Measurements from ENCODE around the gene NELFE. TPM values are rescaled to one million over a fixed set of nuclear protein-coding genes. Genes with fewer than 3 reads are reported as not detected.
"Not testable (repeated sequence)": the region's sequence is repeated elsewhere in the genome, so short reads cannot be mapped to it uniquely, and the experiment has no call there.

The NELFE gene
- total RNA-seq, 1 donor from 2014 or later = 57.7 TPM

DNA sequence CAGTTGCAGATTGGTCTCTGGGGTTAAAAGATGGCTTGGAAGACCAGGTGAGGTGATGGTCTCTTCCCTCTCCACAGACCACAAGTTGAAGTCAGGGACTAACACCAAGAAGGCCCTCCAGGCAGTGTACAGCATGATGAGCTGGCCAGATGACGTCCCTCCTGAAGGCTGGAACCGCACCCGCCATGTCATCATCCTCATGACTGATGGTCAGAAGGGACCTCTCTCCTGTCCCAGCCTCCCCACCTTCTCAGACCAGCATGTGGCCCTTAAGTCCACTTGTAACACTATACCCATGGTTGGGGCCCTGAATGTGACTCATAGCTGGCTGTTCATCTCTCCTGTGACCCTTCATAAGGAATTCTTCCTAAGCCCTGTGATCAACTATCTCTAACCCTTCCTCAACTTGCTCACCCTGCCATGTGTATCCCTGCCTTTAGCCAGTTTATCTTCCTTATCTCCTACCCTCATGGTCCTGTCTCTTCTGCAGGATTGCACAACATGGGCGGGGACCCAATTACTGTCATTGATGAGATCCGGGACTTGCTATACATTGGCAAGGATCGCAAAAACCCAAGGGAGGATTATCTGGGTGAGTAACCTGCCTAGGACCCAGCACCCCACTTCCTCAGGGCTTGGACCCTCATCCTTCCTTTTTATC lies 9.9 kb downstream of the NELFE start:
- peak; percentile 27 for ATAC-seq

DNA sequence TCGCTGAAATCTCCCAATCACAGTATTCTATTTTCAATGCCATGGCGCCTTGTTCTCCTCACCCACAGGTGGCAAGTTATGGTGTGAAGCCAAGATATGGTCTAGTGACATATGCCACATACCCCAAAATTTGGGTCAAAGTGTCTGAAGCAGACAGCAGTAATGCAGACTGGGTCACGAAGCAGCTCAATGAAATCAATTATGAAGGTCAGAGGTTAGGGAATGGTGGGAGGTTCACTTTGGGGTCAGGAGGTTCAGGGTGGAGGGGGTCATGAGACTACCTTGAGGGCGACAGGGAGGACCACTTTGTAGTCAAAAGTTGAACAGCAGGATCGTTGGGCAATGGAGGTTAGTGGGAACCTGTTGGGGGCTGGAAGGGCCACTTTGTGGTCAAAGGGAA lies 10.5 kb downstream of the NELFE start:
- ATAC-seq = no peak

DNA sequence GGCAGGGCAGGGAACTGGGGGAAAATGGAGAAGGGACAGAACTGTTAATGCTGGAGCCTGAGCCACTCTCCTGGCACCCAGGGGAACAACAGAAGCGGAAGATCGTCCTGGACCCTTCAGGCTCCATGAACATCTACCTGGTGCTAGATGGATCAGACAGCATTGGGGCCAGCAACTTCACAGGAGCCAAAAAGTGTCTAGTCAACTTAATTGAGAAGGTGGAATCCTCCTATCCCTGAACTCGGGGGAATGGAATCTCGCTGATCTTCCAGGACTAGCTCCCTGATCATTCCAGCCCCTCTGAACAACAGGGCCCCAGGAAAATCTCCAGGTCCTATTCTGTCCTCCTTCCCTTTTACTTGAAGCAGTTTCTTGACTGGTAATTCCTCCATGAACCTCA lies 10.9 kb downstream of the NELFE start:
- no peak for ATAC-seq

DNA sequence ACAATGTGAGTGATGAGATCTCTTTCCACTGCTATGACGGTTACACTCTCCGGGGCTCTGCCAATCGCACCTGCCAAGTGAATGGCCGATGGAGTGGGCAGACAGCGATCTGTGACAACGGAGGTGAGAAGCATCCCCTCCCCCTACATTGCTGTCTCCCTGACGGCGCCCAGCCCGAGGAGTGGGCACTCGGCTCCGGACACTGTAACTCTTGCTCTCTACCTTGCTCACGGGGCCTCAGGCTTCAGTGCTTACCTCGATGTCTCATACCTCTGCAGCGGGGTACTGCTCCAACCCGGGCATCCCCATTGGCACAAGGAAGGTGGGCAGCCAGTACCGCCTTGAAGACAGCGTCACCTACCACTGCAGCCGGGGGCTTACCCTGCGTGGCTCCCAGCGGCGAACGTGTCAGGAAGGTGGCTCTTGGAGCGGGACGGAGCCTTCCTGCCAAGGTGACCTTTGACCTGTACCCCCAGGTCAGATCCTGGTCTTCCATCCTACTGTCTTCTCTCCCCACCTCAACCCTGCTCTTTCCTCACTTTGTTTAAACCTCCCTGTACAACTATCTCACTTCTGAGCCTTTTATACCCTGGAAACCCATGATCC lies 11.6 kb downstream of the NELFE start:
- ATAC-seq = no peak

DNA sequence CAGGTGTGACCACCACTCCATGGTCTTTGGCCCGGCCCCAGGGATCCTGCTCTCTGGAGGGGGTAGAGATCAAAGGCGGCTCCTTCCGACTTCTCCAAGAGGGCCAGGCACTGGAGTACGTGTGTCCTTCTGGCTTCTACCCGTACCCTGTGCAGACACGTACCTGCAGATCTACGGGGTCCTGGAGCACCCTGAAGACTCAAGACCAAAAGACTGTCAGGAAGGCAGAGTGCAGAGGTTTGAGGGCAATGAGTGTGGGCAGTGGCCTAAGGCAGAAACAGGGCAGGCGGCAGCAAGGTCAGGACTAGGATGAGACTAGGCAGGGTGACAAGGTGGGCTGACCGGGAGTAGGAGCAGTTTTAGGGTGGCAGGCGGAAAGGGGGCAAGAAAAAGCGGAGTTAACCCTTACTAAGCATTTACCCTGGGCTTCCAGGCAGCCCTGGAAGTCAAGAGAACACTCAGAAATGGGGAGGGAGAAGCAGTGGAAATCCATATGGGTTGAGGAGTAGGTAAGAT lies 12.3 kb downstream of the NELFE start:
- ATAC-seq = no peak

DNA sequence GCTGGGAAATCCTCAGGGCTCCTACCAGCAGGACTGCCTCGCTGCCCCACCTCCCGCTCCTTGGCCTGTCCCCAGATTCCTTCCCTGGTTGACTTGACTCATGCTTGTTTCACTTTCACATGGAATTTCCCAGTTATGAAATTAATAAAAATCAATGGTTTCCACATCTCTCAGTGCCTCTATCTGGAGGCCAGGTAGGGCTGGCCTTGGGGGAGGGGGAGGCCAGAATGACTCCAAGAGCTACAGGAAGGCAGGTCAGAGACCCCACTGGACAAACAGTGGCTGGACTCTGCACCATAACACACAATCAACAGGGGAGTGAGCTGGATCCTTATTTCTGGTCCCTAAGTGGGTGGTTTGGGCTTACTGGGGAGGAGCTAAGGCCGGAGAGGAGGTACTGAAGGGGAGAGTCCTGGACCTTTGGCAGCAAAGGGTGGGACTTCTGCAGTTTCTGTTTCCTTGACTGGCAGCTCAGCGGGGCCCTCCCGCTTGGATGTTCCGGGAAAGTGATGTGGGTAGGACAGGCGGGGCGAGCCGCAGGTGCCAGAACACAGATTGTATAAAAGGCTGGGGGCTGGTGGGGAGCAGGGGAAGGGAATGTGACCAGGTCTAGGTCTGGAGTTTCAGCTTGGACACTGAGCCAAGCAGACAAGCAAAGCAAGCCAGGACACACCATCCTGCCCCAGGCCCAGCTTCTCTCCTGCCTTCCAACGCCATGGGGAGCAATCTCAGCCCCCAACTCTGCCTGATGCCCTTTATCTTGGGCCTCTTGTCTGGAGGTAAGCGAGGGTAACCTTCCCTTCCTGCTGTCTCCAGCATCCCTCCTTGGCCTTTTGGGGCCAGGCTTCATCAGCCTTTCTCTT lies 13.0 kb downstream of the NELFE start, which contains the start of gene CFB:
CFB (plus strand) TSS at position 589 of the 863 bp plus-strand sequence; CDS start at position 716, 127 bp downstream.
- peak; percentile 69 for ATAC-seq

DNA sequence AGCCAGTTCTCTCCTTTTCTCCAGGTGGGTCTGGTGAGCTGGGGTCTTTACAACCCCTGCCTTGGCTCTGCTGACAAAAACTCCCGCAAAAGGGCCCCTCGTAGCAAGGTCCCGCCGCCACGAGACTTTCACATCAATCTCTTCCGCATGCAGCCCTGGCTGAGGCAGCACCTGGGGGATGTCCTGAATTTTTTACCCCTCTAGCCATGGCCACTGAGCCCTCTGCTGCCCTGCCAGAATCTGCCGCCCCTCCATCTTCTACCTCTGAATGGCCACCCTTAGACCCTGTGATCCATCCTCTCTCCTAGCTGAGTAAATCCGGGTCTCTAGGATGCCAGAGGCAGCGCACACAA lies 13.6 kb downstream of the NELFE start:
- ATAC-seq = no peak

DNA sequence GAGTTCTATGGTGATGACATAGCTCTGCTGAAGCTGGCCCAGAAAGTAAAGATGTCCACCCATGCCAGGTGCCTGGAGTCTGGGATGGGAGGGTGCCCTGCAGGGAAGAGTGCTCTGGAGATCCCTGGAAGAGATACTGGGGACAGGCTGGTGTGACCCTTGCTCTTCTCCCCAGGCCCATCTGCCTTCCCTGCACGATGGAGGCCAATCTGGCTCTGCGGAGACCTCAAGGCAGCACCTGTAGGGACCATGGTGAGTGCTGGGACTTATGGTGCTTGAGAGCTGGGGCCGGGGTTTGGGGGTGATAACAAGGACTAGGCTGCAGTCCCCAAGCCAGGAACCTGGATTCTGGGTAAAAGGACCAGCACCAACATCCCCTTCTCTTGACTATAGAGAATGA lies 15.0 kb downstream of the NELFE start:
- ATAC-seq = no peak

DNA sequence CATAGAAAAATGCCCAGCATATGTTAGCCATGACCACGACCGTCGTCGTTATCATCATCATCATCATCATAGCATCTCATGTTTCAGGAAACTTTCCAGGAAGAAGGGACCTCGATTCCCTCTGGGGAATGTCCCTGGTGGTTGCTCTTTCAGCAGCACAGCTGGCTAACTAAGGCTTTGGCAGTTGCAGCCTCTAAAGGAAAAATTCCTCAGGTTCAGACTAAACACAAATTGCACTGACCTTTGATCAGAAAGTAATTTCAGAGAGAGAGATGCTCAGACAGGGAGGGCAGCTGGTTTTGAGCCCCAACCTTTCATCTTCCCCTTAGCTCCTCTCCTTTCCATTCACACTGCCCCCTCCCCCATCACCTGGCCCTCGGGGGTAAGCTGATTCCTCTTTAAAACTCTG lies 18.5 kb downstream of the NELFE start:
- ATAC-seq = no peak

DNA sequence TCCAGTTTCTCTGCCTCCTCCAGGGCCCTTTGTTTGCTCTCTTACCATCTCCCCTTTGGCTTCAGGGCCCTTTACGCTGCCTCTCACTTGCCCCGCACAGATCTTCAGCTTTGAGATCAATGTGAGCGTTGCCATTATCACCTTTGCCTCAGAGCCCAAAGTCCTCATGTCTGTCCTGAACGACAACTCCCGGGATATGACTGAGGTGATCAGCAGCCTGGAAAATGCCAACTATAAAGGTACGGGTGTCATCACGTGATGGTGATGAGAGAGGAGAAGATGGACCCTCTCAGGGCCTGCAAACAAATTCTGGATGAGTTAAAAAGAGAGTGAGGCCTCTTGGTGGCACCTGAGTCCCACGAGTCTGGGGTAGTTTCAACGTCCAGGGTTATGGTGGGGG lies 22.9 kb downstream of the NELFE start:
- ATAC-seq = no peak

DNA sequence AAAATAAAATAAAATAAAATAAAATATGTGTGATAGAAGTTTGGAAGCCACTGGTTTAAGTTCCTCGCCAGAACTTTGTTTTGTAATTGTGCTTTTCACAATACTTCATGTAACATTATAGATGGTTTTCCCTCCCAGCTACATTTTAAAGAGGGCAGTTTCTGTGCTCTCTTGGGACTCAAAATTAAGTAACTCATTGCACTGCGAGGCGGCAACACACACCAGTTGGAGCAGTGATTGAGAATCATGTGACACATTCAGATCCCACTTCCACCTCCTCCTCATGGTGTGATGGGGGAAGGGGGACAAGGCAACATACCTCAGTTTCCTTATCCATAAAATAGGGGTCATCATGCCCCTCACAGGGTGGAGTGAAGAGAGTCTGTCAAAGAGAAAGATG lies 23.8 kb downstream of the NELFE start:
- ATAC-seq = no peak

DNA sequence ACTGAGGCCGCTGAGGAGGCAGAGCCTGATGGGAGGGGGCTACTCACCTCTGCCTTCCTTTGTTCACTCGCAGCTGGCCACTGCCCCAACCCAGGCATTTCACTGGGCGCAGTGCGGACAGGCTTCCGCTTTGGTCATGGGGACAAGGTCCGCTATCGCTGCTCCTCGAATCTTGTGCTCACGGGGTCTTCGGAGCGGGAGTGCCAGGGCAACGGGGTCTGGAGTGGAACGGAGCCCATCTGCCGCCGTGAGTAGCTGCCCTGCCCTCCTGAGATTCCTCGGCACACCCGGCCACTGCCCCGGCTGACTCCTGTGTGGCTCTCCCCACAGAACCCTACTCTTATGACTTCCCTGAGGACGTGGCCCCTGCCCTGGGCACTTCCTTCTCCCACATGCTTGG lies 25.2 kb downstream of the NELFE start:
- peak; percentile 23 for ATAC-seq

DNA sequence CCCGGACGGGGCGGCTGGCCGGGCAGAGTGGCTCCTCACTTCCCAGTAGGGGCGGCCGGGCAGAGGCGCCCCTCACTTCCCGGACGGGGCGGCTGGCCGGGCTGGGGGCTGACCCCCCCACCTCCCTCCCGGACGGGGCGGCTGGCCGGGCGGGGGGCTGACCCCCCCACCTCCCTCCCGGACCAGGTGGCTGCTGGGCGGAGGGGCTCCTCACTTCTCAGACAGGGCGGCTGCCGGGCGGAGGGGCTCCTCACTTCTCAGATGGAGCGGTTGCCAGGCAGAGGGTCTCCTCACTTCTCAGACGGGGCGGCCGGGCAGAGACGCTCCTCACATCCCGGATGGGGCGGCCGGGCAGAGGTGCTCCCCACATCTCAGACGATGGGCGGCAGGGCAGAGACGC lies 26.6 kb downstream of the NELFE start:
- ATAC-seq = not testable (repeated sequence)

DNA sequence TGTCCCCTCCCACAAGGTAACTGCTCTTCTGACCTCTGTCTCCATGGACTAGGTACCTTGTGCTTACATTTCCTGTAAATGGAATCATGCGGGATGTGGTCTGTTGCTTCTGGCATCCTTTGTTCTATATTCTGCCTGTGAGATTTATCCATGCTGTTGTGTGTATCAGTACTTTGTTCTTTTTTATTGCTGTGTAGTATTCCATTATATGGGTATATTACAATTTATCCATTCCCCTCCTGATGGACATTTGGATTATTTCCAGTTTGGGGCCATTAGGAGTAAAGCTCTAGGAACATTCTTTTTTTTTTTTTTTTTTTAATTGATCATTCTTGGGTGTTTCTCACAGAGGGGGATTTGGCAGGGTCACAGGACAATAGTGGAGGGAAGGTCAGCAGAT lies 27.8 kb downstream of the NELFE start:
- no peak for ATAC-seq

DNA sequence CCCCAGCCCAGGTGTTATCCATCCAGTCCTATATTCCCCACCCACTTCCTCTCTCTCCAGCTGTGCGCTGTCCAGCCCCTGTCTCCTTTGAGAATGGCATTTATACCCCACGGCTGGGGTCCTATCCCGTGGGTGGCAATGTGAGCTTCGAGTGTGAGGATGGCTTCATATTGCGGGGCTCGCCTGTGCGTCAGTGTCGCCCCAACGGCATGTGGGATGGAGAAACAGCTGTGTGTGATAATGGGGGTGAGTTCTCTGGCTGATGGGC lies 30.2 kb downstream of the NELFE start:
- ATAC-seq = no peak

DNA sequence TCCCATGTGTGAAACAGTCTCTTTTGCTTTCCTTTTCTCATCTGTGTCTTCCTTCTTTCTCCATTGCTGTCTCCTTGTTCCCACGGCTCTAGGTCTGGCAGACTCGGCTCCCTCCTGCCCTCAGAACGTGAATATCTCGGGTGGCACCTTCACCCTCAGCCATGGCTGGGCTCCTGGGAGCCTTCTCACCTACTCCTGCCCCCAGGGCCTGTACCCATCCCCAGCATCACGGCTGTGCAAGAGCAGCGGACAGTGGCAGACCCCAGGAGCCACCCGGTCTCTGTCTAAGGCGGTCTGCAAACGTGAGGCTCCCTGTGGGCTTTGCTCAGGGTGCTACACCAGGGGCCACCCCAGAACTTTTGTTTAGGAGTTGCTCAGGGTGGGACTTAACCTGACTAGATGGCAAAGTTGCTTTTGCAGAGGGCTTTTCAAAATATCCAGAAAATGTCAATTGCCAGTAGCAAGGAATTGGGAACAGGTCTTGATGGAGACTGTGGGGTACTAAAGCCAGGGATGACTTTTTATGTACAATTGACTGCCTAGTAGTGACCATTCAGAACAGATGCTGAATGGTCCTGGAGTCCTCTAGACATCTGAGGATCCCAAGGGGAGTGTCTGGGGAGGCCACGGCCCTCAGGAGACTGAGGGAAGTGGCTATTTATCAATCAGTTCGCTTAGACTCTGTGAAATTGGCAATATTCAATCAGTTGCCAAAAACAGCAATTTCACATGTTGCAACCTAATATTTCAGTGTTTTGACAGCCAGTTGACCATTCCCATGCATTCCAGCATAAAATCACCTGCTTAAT lies 30.7 kb downstream of the NELFE start:
- peak; percentile 31 for ATAC-seq

DNA sequence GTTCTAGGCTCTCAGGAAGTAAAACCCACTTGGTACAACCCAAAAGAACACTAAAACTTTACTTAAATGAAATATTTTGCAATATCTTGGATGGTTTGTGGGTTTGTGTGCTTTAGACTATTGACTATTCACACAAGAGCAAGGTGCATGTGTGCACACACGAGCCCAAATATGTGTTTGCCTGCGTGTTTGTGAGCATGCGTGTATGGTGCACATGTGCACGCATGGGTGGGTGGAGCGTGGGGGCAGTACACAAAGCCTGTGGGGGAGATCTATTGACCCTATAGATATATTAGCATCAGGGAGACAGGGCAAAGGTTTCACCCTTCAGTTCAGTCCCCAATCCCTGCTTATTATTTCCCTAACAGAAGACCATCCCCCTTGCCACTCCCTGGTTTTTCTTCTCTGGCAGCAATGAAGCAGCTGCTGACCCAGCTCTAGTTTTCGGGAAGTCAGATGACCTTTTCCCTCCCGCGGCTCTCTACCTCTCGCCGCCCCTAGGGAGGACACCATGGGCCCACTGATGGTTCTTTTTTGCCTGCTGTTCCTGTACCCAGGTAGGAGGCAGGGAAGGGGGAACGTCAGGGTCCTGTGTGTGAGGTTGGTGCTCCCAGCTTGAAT lies 31.4 kb downstream of the NELFE start, which contains the start of gene C2:
C2 (plus strand) TSS at position 476 of the 621 bp plus-strand sequence; CDS start at position 512, 36 bp downstream.
- ATAC-seq = no peak

DNA sequence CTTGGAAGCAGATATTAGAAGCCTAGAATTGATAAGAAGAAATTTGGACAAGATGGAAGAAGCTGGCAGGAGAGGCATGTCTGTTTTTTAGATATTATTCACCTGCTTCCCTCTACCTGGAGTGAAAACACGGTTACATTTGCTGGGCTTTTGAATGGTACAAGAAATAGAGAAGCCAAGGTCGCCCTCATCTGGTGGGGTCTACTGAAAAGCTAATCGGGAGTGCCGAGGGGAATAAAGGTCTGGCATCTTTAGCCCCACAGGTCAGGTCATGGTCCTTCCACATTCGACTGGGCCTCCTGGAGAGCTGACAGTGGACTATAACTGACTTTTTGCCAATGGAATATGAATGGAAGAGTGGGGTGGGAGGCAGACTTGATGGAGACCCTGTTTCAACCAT lies 35.8 kb downstream of the NELFE start:
- ATAC-seq = no peak

DNA sequence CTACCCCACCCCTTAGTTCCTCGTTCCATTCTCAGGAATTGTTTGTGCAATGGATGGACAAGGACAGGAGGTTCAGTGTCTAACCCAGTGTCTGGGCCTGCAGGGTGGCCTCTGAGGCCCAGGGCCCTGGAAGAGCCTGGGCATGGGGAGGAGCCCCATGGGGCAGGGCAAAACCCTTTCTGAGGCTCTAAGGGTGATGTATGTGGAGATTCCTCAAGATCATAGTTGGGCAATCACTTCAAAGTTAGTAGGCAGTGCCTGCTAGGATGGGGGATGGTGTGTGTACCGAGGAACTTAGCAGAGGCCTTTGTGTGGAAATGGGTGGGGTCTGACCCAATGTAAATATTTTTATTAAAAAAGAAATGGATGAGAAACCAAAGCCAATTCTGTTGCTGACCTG lies 38.0 kb downstream of the NELFE start:
- ATAC-seq = peak; percentile 77

DNA sequence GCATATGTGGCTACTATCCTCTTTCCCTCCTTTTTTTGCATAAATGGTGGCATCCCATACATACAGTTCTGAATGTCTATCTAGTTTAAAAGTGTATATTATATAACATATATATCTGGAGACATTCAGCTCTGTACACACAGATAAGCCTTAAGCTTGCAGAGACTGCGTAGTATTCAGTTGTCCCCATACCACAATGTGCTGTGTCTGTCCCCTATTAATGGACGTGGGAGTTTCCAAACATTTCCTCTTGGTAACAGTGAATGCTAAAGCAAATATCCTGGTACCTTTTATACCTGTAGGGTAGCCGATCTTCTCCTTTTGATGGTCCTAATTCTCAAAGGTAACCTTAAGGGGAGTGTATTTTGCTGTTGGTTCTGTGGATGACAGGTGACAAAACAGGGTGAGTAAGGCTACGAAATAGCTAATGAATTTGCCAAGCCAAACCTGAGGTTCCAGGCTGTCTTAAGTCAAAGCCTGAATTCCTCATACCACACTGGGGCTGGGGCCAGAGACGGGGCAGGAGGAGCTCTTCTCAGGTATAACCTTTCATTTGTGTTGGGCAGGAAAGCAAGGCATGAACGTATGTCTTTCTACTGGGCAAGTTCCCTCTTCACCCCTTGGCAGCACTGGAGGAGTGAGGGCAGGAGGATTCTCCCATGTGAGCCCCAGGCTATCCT lies 39.0 kb downstream of the NELFE start:
- peak; percentile 74 for ATAC-seq

DNA sequence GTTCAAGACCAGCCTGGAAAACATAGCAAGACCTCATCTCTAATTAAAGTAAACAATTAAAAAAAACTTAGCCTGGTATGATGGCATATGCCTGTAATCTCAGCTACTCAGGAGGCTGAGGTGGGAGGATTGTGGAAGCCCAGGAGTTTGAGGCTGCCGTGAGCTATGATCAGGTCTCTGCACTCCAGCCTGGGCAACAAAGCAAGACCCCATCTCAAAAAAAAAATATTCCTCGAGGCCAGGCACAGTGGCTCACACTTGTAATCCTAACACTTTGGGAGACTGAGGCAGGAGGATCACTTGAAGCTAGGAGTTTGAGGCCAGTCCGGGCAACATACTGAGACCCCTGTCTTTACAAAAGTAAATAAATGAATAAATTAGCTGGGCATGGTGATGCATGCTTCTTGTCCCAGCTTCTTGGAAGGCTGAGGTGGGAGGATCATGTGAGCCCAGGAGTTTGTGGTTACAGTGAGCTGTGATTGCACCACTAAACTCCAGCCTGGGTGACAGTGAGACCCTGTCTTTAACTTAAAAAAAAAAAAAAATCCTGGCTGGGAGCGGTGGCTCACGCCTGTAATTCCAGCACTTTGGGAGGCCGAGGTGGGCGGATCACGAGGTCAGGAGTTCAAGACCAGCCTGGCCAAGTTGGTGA lies 40.6 kb downstream of the NELFE start:
- no peak for ATAC-seq
